GM18508 (cell line): Measurements from ENCODE around the gene PGM2L1.

Experiments
- ATAC-seq: cut with Tn5 transposase; IDR thresholded peaks from one replicate; pipeline ENCODE4 v1.9.1; 2021; ENCODE audit warnings: moderate number of reproducible peaks; ENCODE audit not compliant: insufficient read depth, unreplicated experiment

The PGM2L1 gene

DNA sequence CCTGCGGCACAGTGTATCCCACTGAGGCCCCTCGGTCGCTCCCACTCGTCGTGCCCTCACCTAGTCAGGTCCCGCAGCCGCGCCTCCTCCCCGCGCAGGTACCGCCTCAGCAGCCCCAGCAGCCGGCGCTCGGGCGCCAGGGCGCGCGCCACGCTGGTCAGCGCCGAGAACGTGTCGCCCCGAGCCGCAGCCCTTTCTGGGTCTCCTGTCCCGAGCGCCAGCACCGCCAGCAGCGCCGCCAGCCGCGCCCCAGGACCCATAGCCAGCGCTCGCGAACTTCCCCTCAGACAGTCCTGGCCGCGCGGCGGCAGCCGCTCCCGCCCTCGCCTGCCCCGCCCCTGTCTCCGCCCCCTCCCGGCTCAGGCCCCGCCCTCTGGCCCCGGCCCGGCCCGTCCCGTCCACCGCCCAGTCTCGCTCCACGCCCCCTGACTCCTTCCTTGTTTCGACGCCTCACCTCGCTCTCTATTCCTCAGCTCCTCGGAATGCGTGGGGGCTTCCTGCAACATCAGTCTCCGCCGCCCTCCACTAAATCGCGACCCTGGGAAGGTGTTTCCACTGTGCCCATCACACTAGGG lies 86.8 kb downstream of the PGM2L1 start, which contains the start of gene P4HA3:
Gene P4HA3, minus strand, starts transcription at position 289 of the 575 bp plus-strand sequence. Its CDS starts 29 bp downstream, at position 260.
- ATAC-seq, result no peak

DNA sequence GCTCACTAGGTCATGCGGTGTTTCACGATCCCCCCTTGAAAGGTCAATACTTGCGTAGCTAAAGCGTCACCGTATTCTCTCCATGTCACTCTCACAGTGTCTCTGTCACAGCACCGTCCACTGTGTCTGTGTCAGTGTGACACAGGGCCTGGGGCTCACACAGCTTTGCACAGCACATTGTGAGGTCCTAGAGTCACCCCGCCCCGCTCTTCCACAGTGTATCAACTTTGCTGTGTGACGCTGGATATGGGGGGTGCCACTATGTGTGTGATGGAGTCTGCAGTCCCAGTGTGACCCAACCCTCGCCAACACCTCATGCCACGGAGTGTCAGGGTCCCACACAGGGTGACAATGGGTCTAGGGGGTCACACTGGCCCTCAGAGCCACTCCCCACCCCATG lies 87.4 kb downstream of the PGM2L1 start:
- ATAC-seq, result no peak

- no peak for ATAC-seq
These were observed 90.8 kb downstream of the PGM2L1 start for GRCh38 chr11:74307434-74307833.

GRCh38 chr11:74306435-74307175 lies 91.6 kb downstream of the PGM2L1 start:
- no peak for ATAC-seq

- no peak for ATAC-seq
These were observed 99.2 kb downstream of the PGM2L1 start for GRCh38 chr11:74299015-74299414.

- ATAC-seq, result no peak
These were observed 100.7 kb downstream of the PGM2L1 start for GRCh38 chr11:74297484-74297883.

DNA sequence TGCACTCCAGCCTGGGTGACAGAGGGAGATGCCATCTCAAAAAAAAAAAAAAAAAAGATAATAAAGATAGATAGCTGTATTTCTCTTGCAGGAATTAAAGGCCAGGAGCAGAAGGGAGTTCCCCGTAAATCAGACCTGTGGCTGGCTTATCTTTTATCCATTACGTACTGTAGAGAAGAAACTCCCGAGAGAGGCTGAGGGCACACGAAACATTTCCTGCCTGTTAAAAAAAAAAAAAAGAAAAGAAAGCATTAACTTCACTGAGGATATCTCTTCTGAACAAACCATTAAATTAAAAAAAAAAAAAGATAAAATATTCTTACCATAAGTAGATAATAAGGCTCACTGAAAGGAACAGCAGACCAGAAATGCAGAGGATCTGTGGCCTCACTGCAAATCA lies 109.3 kb downstream of the PGM2L1 start:
- ATAC-seq, result no peak

DNA sequence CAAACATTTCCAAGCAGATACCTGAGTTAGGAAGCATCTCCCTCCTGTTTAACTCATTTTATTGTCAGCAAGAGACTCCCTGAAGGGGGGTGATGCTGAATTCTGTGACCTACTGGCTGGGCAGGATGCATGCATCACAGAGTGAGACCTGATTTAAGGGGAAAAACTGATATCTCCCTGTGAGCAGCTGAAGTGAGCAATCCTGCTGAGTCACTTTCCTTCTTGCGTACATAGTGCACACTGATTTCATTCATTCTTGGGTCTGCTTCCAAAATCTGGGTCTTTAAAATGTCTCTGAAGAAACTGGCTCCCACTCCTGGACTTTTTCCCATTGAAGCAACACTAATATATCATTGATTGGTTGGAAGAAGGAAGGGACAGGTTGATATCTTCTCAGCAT lies 110.1 kb downstream of the PGM2L1 start:
- ATAC-seq, result no peak

GRCh38 chr11:74284466-74284865 lies 113.8 kb downstream of the PGM2L1 start:
- ATAC-seq, result no peak

- ATAC-seq, result no peak
These were observed 114.6 kb downstream of the PGM2L1 start for GRCh38 chr11:74283580-74284180.

- no peak for ATAC-seq
These were observed 115.3 kb downstream of the PGM2L1 start for GRCh38 chr11:74282914-74283371.

DNA sequence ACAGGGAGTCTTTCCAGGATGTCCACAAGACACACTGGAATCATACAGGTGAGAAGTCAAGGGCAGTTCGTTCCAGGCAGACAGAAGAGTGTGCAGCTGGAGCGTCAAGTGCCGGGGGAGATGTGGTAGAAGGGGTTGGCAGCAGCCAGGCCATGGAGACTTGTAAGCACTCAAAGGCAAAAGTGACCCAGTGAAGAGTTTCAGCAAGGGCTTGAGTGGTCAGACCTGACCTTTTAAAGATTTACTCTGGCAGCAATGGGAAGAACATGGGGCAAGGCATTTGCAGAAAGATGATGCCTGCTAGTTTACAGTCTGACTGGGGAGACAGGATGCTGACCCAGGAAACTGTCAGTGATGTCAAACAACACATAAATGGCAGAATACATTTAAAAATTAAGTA lies 115.8 kb downstream of the PGM2L1 start:
- ATAC-seq, result no peak

DNA sequence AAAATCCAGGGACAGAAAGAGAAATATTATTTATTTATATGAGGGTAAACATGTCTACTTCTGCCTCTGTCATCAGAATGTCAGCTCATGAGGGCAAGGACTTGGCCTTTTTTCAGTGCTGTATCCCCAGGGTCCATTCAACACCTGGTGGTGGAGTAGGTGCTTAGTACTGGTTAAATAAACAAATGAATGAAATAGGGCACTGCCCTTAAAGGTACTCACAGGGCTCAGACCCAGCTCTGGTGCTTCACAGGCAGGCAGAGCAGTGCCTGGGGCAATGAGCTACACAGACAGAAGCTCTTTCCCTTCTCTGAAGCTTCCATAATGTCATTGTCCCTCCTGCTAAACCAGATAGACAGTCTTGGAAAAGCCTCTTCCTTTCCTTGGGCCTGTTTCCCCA lies 117.7 kb downstream of the PGM2L1 start:
- no peak for ATAC-seq
